PFSK-1 (cell line): ENCODE data around the gene OGDHL.

Source experiments
- POLR2AphosphoS5 ChIP-seq: IDR thresholded peaks from 2 replicates; pipeline ENCODE4 v1.6.1; 2012; ENCODE audit warnings: low read depth, mild to moderate bottlenecking, control low read depth, low read length, moderate library complexity
- REST ChIP-seq, 2 experiments: IDR thresholded peaks; 2 replicates each; pipeline versions ENCODE4 v1.6.1 to v1.8.0; 2011 to 2012; ENCODE audit warnings: low read depth in 2 of 2, low read length in 2 of 2, control low read depth in 1 of 2, inconsistent platforms in 1 of 2, mild to moderate bottlenecking in 1 of 2, moderate library complexity in 1 of 2; ENCODE audit not compliant: insufficient read depth in 1 of 2
- TAF1 ChIP-seq: IDR thresholded peaks from 2 replicates; pipeline ENCODE4 v1.6.1; 2012; ENCODE audit warnings: low read length, control low read depth, borderline replicate concordance; ENCODE audit not compliant: insufficient read depth

GRCh38 chr10:49752584-49752983, 9.5 kb downstream of the OGDHL start:
- TF ChIP-seq POLR2AphosphoS5 (no peak), REST (IDR thresholded peaks at IDR 0.05; ENCODE audit: insufficient read depth in 1 of 2, low read depth in 2 of 2, low read length in 2 of 2) (no peak), TAF1 (no peak)
